ENCODE measurements around the gene RAF1.

Gene RAF1

GRCh38 chr3:12593473-12593872 lies 70.4 kb downstream of the RAF1 start:
- no peak overlapping the region for H3K4me3 ChIP-seq (ENCODE audit: low read depth, low read length)
- no peak for DNase-seq (ENCODE audit: low read depth)
- TF ChIP-seq CTCF (IDR thresholded peaks at IDR 0.05; ENCODE audit: control insufficient read depth, extremely low read depth, insufficient read depth), result no peak

GRCh38 chr3:12591997-12592715 lies 71.8 kb downstream of the RAF1 start:
- H3K4me3 ChIP-seq (ENCODE audit: low read depth, low read length), result no peak overlapping the region
- TF ChIP-seq CTCF (IDR thresholded peaks at IDR 0.05; ENCODE audit: control insufficient read depth, extremely low read depth, insufficient read depth), result no peak
- no peak for DNase-seq (ENCODE audit: low read depth)

- no peak for DNase-seq (ENCODE audit: low read depth)
- no peak for TF ChIP-seq CTCF (IDR thresholded peaks at IDR 0.05; ENCODE audit: control insufficient read depth, extremely low read depth, insufficient read depth)
- no peak overlapping the region for H3K4me3 ChIP-seq (ENCODE audit: low read depth, low read length)
These were observed 72.5 kb downstream of the RAF1 start for GRCh38 chr3:12591456-12591855.

GRCh38 chr3:12590096-12590495 lies 73.8 kb downstream of the RAF1 start:
- no peak for DNase-seq (ENCODE audit: low read depth)
- no peak for TF ChIP-seq CTCF (IDR thresholded peaks at IDR 0.05; ENCODE audit: control insufficient read depth, extremely low read depth, insufficient read depth)
- no peak overlapping the region for H3K4me3 ChIP-seq (ENCODE audit: low read depth, low read length)

- no peak overlapping the region for H3K4me3 ChIP-seq (ENCODE audit: low read depth, low read length)
- no peak for TF ChIP-seq CTCF (IDR thresholded peaks at IDR 0.05; ENCODE audit: control insufficient read depth, extremely low read depth, insufficient read depth)
- DNase-seq (ENCODE audit: low read depth), result no peak
These were observed 75.6 kb downstream of the RAF1 start for GRCh38 chr3:12588039-12589009.

- TF ChIP-seq CTCF (IDR thresholded peaks at IDR 0.05; ENCODE audit: control insufficient read depth, extremely low read depth, insufficient read depth), result no peak
- DNase-seq (ENCODE audit: low read depth), result no peak
- H3K4me3 ChIP-seq (ENCODE audit: low read depth, low read length), result no peak overlapping the region
These were observed 77.5 kb downstream of the RAF1 start for GRCh38 chr3:12586403-12586802.
